A673 (cell line): ENCODE measurements around the gene DCP2.

ENCODE experiments used
- CTCF ChIP-seq: fragments of 300-800, 200-600 bp; sonication (generic); conservative IDR thresholded peaks from 2 replicates; pipeline ENCODE4 v1.5.1; 2017; ENCODE audit warnings: low read depth, mild to moderate bottlenecking, antibody characterized with exemption, low read length, moderate library complexity, mixed read lengths
- EZH2 ChIP-seq: fragments of 200-600 bp; sonication (generic); IDR thresholded peaks from 2 replicates; pipeline ENCODE4 v1.6.1; 2017; ENCODE audit warnings: borderline replicate concordance, low read depth, mild to moderate bottlenecking, mixed read lengths, antibody characterized with exemption, low read length; ENCODE audit not compliant: poor library complexity, severe bottlenecking

- TF ChIP-seq CTCF (no peak), EZH2 (no peak)
Observed at GRCh38 chr5:112960863-112961504, 15.6 kb upstream of the DCP2 start.
